ENCODE measurements around the gene RPL3.

DNA sequence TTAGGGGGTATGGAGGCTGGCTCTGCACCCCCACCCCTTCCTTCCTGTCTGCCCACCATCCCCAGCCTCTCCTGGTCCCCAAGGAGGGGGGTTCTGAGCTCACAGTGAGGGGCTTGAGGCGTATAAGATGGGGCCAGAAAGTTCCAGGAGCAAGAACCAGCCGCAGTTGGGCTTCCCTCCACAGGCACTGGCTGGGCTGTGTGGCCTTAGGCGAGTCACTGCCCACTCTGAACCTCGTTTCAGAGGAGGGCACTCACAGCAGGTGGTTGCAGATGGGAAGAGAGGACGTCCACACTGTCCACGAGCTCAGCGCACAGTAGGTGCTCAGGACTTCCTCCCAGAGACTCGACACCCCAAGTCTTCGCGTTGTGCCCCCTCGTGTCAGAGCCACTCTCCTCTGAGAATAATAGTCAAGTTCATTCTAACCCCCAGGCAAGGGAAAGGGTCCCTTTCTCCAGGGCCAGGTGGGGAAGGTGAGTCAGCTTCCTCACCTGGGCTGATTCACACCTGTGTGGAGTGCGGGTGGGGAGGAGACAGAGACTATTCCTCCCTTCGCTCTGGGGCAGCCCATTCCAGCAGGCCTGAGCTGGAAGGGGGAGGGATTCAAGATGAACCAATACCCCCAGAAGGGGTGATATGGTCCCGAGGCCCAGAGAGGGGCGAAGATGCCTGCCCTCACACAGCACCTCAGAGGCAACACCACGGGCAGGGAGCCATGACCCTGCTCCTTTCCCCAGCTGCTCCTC is 29.3 kb downstream of the RPL3 start:
- TF ChIP-seq, protein P1, sequence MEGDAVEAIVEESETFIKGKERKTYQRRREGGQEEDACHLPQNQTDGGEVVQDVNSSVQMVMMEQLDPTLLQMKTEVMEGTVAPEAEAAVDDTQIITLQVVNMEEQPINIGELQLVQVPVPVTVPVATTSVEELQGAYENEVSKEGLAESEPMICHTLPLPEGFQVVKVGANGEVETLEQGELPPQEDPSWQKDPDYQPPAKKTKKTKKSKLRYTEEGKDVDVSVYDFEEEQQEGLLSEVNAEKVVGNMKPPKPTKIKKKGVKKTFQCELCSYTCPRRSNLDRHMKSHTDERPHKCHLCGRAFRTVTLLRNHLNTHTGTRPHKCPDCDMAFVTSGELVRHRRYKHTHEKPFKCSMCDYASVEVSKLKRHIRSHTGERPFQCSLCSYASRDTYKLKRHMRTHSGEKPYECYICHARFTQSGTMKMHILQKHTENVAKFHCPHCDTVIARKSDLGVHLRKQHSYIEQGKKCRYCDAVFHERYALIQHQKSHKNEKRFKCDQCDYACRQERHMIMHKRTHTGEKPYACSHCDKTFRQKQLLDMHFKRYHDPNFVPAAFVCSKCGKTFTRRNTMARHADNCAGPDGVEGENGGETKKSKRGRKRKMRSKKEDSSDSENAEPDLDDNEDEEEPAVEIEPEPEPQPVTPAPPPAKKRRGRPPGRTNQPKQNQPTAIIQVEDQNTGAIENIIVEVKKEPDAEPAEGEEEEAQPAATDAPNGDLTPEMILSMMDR (IDR thresholded peaks at IDR 0.05; ENCODE audit: poor library complexity), result no peak
- no peak for TF ChIP-seq EZH2 (IDR thresholded peaks at IDR 0.05; ENCODE audit: borderline replicate concordance)
